Stimulated activated naive CD8-positive, alpha-beta T cell treated with anti-CD3 and anti-CD28 coated beads, Interleukin-15, amount 100 ng/mL, for 72 hours (primary cell): ENCODE data around the gene FNBP1.

Experiments
- ATAC-seq: fragments of 150-1000 bp; cut with Tn5 transposase; 2 replicates; pipeline ENCODE4 v1.10.0; 2021; ENCODE audit warnings: mild to moderate bottlenecking, moderate library complexity
- DNase-seq, 2 donors: peaks; one replicate each; pipeline ENCODE4 v3.0.0; 2021 to 2022
- H3K27ac Mint-ChIP-seq, 2 donors: one replicate each; pipeline ENCODE4 v1.8.0; 2022; ENCODE audit warnings: mild to moderate bottlenecking in 2 of 2, mixed read lengths in 2 of 2, moderate library complexity in 2 of 2
- H3K27me3 Mint-ChIP-seq: one replicate; pipeline ENCODE4 v1.8.0; 2022; ENCODE audit warnings: mixed read lengths
- H3K4me1 Mint-ChIP-seq: one replicate; pipeline ENCODE4 v1.8.0; 2022; ENCODE audit warnings: mild to moderate bottlenecking, mixed read lengths
- H3K4me3 Mint-ChIP-seq, 2 donors: one replicate each; pipeline ENCODE4 v1.8.0; 2022; ENCODE audit warnings: mild to moderate bottlenecking in 2 of 2, mixed read lengths in 2 of 2, moderate library complexity in 1 of 2
- H3K9me3 Mint-ChIP-seq, 2 donors: one replicate each; pipeline ENCODE4 v1.8.0; 2022; ENCODE audit warnings: mixed read lengths in 2 of 2

Gene FNBP1

DNA sequence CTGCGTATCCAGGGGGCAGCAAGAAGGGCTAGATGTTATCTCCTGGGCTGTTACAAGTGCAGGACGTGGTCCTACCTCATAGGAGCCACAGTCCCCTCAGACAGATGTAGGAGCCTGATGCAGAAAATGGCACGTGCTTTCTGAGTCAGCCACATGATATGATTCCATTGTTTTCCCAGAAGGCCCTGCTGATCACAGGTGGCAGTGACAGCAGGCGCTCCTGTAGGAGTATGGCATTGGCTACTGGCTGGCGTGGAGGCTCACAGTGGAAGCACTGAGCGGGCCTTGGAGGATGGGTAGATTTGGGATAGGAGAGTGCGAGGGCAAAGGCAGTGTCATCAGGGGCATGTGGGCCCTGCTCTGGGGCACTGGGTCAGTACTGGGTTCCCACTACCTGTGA is 185.8 kb downstream of the FNBP1 start:
- H3K27ac Mint-ChIP-seq, result peak overlapping the region; percentile 19 to 52
- peaks cover 84% of the 10 kb centered on the region for H3K4me1 Mint-ChIP-seq
- no peak for ATAC-seq
- no peak overlapping the region for H3K4me3 Mint-ChIP-seq
- no peaks in the 10 kb centered on the region for H3K27me3 Mint-ChIP-seq
- DNase-seq, result no peak
- H3K9me3 Mint-ChIP-seq, result no peaks in the 10 kb centered on the region

DNA sequence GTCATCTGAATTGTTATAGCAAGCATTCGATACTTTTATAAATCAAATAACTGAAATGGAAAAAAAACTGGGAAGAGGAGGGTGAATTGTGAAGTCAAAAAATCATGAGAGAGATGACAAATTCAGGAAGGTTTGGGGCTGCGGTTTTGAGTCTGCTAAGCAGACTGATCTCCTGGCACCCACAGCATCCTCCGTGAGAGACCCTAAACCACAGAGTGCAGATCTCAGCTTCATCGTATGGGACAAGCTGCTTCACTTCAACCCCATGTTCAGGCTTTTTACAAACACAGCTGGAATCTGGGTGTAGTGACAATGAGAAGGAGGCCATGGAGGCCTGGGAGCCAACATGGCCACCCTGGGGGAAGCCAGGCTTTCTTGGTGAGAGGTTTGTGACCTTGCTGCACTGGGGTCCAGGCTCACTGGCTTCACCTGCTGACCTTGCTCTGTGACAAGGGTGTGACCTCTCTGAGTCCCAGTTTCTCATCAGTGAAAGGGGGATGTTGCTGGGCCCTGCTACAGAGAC is 188.3 kb downstream of the FNBP1 start:
- H3K4me3 Mint-ChIP-seq, result peak overlapping the region; percentile 52 to 57
- peak; percentile 61 for ATAC-seq
- peaks cover 60% of the 10 kb centered on the region for H3K4me1 Mint-ChIP-seq
- H3K27ac Mint-ChIP-seq, result peak overlapping the region; percentile 67 to 87
- H3K9me3 Mint-ChIP-seq, result no peaks in the 10 kb centered on the region
- no peaks in the 10 kb centered on the region for H3K27me3 Mint-ChIP-seq
- no peak for DNase-seq

DNA sequence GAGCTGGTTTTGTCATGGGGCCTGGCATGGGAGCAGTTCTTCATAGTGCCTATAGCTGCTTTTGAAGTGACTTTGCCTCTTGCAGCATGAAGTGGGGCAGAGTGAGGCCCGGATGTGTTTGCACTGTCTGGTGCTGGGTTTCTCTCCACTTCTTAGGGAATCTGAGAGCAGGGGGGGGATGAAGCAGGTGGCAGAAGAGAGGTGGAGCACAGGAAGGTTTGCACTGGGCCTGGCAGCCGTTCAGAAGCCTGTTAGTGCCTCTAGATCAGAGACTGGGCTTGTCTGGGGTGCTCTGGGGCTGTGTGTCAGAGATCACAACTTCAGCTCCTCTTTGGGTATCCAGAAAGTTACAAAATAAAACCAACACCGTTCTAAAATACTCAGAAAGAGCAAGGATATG is 189.4 kb downstream of the FNBP1 start:
- H3K4me1 Mint-ChIP-seq, result peaks cover 54% of the 10 kb centered on the region

DNA sequence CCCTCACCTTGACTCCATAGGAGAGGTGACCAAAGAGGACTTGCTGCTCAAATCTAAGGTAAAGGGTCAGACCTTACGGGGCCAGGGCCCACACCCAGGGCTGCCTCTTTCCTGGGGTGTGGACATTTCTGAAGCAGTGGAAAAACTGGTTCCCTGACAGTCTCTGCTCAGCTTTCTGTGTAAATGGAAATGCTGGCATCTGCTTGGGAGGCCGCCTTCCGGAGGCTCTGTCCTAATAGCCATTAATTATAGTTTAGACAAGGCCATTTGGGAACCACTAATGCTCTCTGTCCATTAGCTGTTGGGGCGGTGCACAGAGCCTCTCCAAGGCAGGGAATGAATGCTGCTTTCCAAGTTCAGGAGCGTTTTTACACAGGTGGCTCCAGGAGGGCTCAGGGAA is 190.4 kb downstream of the FNBP1 start:
- H3K9me3 Mint-ChIP-seq, result no peaks in the 10 kb centered on the region
- peaks cover 50% of the 10 kb centered on the region for H3K4me1 Mint-ChIP-seq
- DNase-seq (no peak), ATAC-seq (no peak)
- no peak overlapping the region for H3K4me3 Mint-ChIP-seq
- no peaks in the 10 kb centered on the region for H3K27me3 Mint-ChIP-seq
- no peak overlapping the region for H3K27ac Mint-ChIP-seq

More for the DNA sequence above, 189.4 kb downstream of the FNBP1 start:
- ATAC-seq (no peak), DNase-seq (no peak)
- H3K27me3 Mint-ChIP-seq, result no peaks in the 10 kb centered on the region
- H3K4me3 Mint-ChIP-seq, result peak overlapping the region; percentile 1 to 24
- peak overlapping the region in 1 of 2 donors; percentile 90 for H3K27ac Mint-ChIP-seq
- no peaks in the 10 kb centered on the region for H3K9me3 Mint-ChIP-seq

DNA sequence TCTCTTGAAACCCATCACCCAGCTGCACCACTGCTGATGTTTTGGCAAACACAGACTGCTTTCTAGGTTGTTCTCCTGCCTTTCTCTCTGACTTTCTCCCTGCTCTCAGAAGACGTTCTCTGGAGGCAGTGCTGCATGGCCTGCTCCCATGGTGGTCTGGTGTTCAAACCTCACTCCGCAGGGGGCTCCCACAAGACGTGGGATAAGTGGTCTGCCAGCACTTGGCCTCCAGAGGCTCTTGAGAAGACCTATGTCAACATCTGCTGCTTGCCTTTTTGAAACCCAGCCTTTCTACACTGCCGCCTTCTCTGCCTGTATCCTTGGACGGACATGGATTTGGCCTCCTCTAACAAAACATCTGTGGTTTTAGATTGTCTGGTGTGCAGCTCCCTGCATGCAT is 191.2 kb downstream of the FNBP1 start:
- DNase-seq (no peak), ATAC-seq (no peak)
- no peaks in the 10 kb centered on the region for H3K9me3 Mint-ChIP-seq
- H3K4me1 Mint-ChIP-seq, result peaks cover 43% of the 10 kb centered on the region
- no peak overlapping the region for H3K4me3 Mint-ChIP-seq
- H3K27me3 Mint-ChIP-seq, result no peaks in the 10 kb centered on the region
- H3K27ac Mint-ChIP-seq, result no peak overlapping the region

DNA sequence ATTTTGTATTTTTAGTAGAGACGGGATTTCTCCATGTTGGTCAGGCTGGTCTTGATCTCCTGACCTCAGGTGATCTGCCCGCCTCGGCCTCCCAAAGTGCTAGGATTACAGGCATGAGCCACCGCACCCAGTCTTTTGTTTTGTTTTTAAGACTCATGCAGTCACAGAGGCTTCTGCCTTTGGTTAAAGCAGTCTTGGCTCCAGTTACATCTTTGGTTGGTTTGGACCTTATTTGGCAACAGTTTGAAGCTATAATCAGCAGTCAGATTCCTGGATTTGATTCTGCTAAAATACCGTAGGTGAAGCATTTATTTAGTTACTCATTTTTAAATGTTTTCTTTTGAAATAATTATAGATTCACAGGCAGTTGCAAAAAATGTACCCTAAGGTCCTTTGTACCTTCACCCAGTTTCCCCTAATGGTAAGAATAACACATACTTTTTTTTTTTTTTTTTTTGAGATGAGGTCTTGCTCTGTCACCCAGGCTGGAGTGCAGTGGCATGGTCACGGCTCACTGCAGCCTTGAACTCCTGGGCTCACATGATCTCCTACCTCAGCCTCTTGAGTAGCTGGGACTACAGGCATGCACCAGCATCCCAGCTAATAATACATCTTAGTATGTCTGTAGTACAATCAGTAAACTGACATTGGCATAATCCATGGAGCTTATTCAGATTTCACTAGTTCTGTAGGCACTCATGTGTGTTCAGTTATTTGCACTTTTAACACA is 192.0 kb downstream of the FNBP1 start:
- Mint-ChIP-seq H3K27me3 (no peaks in the 10 kb centered on the region), H3K4me1 (peaks cover 34% of the 10 kb centered on the region), H3K27ac (no peak overlapping the region)

DNA sequence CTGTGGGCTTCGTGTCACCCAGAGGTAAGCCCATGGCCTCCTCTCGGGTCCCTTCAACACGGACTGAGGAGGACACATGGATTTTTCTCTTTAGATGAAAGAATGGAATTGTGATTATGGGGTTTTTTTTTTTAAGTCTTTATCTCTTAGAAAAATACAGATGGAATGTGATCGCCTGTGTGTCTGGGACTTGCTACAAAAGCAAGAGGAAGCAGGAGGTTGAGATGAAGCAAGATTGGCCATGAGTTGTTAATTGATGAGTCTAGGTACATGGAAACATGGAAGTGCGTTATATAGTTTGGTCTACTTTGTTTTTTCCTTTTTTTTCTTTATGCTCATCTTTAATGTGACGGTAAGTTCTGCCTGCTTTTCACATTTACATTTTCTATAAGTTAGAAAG is 193.1 kb downstream of the FNBP1 start:
- no peak overlapping the region for H3K4me3 Mint-ChIP-seq
- no peaks in the 10 kb centered on the region for H3K9me3 Mint-ChIP-seq
- no peak overlapping the region for H3K27ac Mint-ChIP-seq
- ATAC-seq (no peak), DNase-seq (no peak)
- no peaks in the 10 kb centered on the region for H3K27me3 Mint-ChIP-seq
- H3K4me1 Mint-ChIP-seq, result peaks cover 32% of the 10 kb centered on the region

More for the DNA sequence above, 192.0 kb downstream of the FNBP1 start:
- DNase-seq, result no peak
- ATAC-seq, result no peak
- H3K9me3 Mint-ChIP-seq, result no peaks in the 10 kb centered on the region
- H3K4me3 Mint-ChIP-seq, result no peak overlapping the region

DNA sequence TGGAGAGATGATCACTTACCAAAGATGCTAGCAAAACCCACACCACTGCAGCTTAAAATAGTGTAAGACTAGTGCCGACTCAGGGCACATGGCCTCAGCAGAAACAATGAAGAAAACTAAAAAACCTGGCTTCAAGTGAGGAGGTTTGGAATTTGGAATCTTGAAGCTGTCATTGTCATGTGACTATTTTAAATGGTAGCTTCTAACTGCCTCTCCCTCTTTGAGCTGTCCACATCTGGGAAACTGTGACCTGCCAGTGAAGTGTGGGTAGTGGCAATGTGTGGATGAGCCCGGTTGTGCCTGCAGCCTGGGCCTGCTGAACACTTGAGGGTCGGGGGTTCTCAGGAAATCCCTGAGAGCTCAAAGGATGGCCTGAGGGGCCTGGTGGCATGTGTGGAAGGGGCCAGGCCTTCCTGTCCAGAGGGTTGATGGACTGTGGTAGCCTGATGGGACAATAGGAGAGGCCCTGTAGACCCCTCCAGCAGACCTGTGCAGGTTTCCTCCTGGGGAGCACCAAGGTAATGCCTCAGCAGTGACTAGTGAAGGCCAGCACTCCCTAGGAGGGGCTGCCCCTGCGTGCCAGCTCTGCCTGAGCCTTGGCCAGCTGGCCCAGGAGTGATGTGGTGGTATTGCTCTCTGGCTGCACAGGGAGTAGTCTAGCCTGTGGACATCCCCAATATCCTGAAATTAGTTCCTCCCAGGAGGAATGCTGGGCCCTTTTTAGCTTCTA is 194.1 kb downstream of the FNBP1 start:
- DNase-seq (no peak), ATAC-seq (no peak)
- no peak overlapping the region for H3K4me3 Mint-ChIP-seq
- H3K4me1 Mint-ChIP-seq, result peaks cover 26% of the 10 kb centered on the region
- peak overlapping the region in 1 of 2 donors; percentile 63 for H3K27ac Mint-ChIP-seq
- no peaks in the 10 kb centered on the region for H3K27me3 Mint-ChIP-seq
- H3K9me3 Mint-ChIP-seq, result no peaks in the 10 kb centered on the region

DNA sequence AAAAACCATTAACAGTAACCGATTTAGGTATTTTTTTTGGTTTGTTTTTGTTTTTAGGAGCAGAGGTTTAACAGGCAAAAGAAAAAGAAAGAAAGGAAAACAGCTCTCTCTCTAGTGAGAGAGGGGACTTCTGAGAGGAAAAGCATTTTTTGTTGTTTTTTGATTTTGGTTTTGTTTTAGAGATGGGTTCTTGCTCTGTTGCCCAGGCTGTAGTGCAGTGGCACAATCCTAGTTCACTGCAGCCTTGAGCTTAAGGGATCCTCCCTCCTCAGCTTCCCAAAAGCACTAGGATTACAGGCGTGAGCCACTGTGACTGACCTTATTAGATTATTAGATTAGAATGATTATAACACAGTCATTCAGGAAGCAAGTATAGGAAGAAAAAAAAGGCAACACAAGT is 197.6 kb downstream of the FNBP1 start:
- no peaks in the 10 kb centered on the region for H3K27me3 Mint-ChIP-seq
- H3K4me3 Mint-ChIP-seq, result peak overlapping the region in 1 of 2 donors; percentile 21
- DNase-seq (no peak), ATAC-seq (no peak)
- no peaks in the 10 kb centered on the region for H3K9me3 Mint-ChIP-seq
- H3K4me1 Mint-ChIP-seq, result peaks cover 31% of the 10 kb centered on the region
- H3K27ac Mint-ChIP-seq, result peak overlapping the region; percentile 83 to 88

DNA sequence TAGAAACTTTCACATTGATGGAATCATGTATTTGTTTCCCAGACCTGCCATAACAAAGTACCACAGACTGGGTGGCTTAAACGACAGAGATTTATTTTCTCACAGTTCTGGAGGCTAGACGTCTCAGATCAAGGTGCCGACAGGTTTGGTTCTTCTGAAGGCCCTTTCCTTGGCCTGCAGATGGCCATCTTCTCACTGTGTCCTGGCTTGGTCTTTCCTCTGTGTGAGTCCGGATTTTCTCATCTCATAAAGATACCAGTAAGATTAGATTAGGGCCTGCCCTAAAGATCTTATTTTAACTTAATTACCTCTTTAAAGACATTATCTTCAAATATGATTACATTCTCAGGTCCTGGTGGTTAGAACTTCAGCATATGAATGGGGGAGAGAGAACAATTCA is 201.9 kb downstream of the FNBP1 start:
- H3K27ac Mint-ChIP-seq, result peak overlapping the region; percentile 12 to 44
- no peak for DNase-seq
- peak overlapping the region in 1 of 2 donors; percentile 35 for H3K4me3 Mint-ChIP-seq

DNA sequence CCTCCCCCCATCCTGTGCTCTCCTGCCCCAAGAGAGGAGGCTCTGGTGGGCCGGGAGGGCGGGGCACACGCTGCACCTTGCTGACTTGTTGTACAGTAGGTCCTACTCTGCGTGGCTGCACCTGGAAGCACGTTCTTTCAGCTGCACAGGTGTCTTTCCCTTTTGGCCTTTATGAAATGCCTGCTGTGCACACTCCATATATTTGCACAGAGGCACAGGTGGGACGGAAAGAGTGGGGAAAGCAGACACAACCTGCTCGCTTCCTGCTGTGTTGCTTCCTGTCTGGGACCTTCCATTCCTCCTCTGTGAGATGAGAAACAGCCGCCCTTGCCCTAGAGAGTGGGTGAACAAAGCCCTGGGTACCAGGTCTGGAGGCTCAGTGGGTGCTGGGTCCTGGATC is 203.0 kb downstream of the FNBP1 start:
- H3K4me3 Mint-ChIP-seq, result peak overlapping the region; percentile 50 to 82
- H3K27me3 Mint-ChIP-seq, result no peaks in the 10 kb centered on the region
- peaks cover 66% of the 10 kb centered on the region for H3K4me1 Mint-ChIP-seq
- peak overlapping the region in 1 of 2 donors; percentile 86 for H3K27ac Mint-ChIP-seq
- no peaks in the 10 kb centered on the region for H3K9me3 Mint-ChIP-seq
- ATAC-seq, result no peak
- no peak for DNase-seq

More for the DNA sequence above, 201.9 kb downstream of the FNBP1 start:
- H3K27me3 Mint-ChIP-seq, result no peaks in the 10 kb centered on the region
- no peak for ATAC-seq
- peaks cover 73% of the 10 kb centered on the region for H3K4me1 Mint-ChIP-seq
- H3K9me3 Mint-ChIP-seq, result no peaks in the 10 kb centered on the region

DNA sequence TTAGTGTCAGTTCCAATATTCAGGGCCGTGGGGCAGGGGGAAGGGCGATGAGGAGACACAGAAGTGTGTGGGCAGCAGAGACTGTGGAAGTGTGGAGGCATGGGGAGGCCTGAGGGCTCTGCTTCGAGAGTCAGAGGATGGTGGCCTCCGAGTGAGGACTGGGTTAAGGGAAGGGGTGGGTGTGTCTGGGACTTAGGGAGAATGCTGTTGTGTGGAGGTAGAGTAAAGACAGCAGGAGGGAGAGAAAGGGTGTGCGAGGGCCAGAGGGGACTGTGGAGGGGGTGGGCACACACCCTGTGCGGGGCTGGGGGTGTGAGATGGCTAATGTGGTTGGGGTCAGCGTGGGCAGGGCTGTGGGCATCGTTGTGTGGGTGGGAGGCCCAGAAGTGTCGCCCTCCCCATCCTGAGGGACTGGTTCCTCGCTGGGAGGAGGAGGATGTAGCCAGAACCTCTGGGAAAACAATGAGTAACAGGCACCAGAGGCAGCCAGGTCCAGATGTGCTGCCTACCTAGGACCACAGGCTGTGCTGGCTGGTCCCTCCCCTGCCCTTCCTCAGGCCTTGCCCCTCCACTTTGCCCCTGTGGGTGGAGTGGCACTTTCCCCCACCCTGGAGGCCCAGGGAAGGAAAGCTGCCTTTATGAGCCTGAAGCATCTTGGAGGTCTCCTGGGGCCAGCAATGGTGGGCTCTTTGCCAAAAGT is 203.5 kb downstream of the FNBP1 start:
- DNase-seq (no peak), ATAC-seq (no peak)
- Mint-ChIP-seq H3K4me3 (peak overlapping the region; percentile 74 to 82), H3K9me3 (no peaks in the 10 kb centered on the region), H3K4me1 (peaks cover 61% of the 10 kb centered on the region), H3K27ac (peak overlapping the region; percentile 75 to 91), H3K27me3 (no peaks in the 10 kb centered on the region)

DNA sequence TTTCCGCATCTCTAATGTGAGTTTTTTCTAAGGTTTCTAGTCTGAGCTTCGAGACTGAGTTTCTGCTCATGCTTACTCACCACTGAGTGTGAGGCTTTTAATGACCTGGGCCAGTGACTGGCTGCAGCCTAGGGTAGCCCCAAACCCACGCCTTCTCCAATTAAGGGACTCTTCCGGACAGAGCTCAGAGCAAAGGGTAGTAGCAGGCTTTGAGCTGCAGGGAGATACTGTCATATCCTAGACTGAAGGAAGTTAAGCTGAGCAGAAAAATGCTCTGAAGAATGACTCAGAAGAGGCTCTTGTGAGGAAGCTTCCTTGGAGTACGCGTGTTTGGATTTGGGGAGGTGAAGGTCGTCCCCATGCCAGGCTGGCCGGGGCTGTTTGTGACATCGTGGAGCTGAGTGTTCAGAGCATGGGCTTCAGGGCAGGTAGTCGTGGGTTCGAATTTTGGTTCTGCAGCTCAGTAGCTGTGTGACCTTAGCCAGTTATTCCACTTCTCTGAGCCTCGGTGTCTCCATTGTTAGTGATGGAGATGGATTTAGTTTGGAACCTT is 204.2 kb downstream of the FNBP1 start:
- Mint-ChIP-seq H3K27ac (peak overlapping the region; percentile 75 to 91), H3K9me3 (no peaks in the 10 kb centered on the region), H3K4me3 (peak overlapping the region; percentile 74 to 82), H3K27me3 (no peaks in the 10 kb centered on the region), H3K4me1 (peaks cover 68% of the 10 kb centered on the region)
- DNase-seq (peak in 1 of 2 donors; percentile 65), ATAC-seq (peak; percentile 72)
